Measurements from ENCODE around the gene RBFA. TPM values are rescaled to one million over a fixed set of nuclear protein-coding genes. Genes with fewer than 3 reads are reported as not detected.

Gene RBFA
- total RNA-seq, 2 experiments from 2014 or later, result 25.9 to 28.1 TPM

DNA sequence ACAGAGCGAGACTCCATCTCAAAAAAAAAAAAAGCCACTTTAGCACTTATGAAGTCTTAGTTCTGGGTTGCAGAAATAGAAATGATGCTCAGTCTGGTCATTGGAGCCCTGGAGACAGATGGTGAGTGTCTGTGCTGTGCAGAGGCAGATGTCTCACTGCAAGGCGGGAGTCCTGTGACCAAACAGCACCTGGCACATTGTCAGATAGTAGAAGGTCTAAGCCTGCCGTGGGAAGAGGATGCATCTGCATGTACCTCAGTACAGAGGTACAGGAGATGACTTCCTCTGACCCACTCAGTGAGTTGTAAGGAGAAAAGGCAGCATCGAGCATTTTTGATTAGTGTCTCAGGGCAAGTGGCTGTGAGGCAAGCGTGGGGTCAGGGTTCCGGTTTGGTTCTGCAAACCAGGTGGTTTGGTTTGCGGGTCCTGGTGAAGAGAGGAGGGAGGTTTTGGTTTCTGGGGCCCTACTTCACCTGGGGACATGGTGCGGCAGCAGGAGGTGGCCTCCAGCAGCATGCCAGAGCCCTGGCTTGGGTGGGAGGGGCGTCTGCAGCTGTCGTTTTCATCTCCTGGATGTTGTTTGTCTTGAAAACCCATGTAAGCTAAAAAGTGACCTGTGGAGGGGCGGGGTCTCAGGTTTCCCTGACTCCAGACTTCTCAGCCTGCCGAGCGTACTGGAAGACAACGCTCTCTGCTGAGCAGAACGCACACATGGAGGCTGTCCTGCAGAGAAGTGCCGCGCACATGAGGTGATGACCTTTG is 3.8 kb downstream of the RBFA start:
- POLR2A ChIA-PET, result interaction anchor here (0.5 to 0.7 kb wide), 2 partner anchors 83 to 1919 kb away, joined by 4 read pairs; no protein-coding TSS in a partner anchor
- no peaks in the 10 kb centered on the region for H3K9me3 ChIP-seq (ENCODE audit: low read length)
- peaks cover 18% of the 10 kb centered on the region; the same call in 1 of the 2 replicates for H3K36me3 ChIP-seq (ENCODE audit: insufficient read depth, low read length)
- peaks cover 13% of the 10 kb centered on the region for H3K4me1 ChIP-seq (ENCODE audit: insufficient read depth, low read length, poor library complexity, severe bottlenecking)
- no peak overlapping the region for H3K4me3 ChIP-seq (ENCODE audit: low read depth, low read length, poor library complexity, severe bottlenecking)
- intact Hi-C loops (cut with micrococcal nuclease; ENCODE audit: unreplicated experiment), result no loop called here
- peaks cover 14% of the 10 kb centered on the region for H3K79me2 ChIP-seq (ENCODE audit: insufficient read depth, low read depth, low read length)
- H3K27ac ChIP-seq (ENCODE audit: low read depth, low read length, poor library complexity, severe bottlenecking), result no peak overlapping the region
- no peak overlapping the region for H2AFZ ChIP-seq (ENCODE audit: low read length)
- H3K4me2 ChIP-seq (ENCODE audit: low read length), result no peak overlapping the region
- BruUV-seq (replicated peaks), result no TSS peak
- CTCF ChIA-PET (ENCODE audit: unreplicated experiment), result interaction anchor here (1.0 kb wide), 1 partner anchor 118 kb away, joined by 3 read pairs; no protein-coding TSS in a partner anchor
- TF ChIP-seq, protein P1, sequence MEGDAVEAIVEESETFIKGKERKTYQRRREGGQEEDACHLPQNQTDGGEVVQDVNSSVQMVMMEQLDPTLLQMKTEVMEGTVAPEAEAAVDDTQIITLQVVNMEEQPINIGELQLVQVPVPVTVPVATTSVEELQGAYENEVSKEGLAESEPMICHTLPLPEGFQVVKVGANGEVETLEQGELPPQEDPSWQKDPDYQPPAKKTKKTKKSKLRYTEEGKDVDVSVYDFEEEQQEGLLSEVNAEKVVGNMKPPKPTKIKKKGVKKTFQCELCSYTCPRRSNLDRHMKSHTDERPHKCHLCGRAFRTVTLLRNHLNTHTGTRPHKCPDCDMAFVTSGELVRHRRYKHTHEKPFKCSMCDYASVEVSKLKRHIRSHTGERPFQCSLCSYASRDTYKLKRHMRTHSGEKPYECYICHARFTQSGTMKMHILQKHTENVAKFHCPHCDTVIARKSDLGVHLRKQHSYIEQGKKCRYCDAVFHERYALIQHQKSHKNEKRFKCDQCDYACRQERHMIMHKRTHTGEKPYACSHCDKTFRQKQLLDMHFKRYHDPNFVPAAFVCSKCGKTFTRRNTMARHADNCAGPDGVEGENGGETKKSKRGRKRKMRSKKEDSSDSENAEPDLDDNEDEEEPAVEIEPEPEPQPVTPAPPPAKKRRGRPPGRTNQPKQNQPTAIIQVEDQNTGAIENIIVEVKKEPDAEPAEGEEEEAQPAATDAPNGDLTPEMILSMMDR (conservative IDR thresholded peaks at IDR 0.05; ENCODE audit: low read length), result no peak
- no peak for TF ChIP-seq EZH2phosphoT487 (IDR thresholded peaks at IDR 0.05; ENCODE audit: borderline replicate concordance, low read depth, low read length)
- peaks cover 7% of the 10 kb centered on the region; the same call in 1 of the 2 replicates for H4K20me1 ChIP-seq (ENCODE audit: insufficient read depth, low read length)
- H3K9me2 ChIP-seq (ENCODE audit: insufficient read depth, low read length), result no peaks in the 10 kb centered on the region
- DNase-seq (ENCODE audit: low spot score), result no peak

DNA sequence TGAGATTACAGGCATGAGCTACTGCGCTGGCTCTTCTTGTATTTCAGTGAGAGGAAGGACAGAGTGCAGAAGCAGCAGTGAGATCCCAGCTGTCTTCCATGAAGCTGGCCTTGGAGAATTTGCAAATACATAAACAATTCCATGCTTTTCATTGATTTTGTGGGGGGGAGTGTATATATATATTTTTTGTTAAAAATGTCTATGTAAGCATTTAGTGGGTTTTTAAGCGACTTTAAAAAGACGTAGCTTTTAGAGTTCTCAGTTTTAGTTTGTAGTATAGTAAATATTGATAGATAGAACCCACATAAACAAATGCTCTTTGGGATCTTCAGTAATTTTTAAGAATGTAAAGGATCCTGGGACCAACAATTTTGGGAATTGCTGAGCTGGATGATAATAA is 6.3 kb downstream of the RBFA start:
- H3K4me3 ChIP-seq (ENCODE audit: low read depth, low read length, poor library complexity, severe bottlenecking), result no peak overlapping the region
- no peaks in the 10 kb centered on the region for H3K9me2 ChIP-seq (ENCODE audit: insufficient read depth, low read length)
- peaks cover 4% of the 10 kb centered on the region; the same call in 1 of the 2 replicates for H3K79me2 ChIP-seq (ENCODE audit: insufficient read depth, low read depth, low read length)
- intact Hi-C loops (cut with micrococcal nuclease; ENCODE audit: unreplicated experiment), result no loop called here
- H4K20me1 ChIP-seq (ENCODE audit: insufficient read depth, low read length), result peaks cover 2% of the 10 kb centered on the region; the same call in 1 of the 2 replicates
- H3K36me3 ChIP-seq (ENCODE audit: insufficient read depth, low read length), result peaks cover 18% of the 10 kb centered on the region; the same call in 1 of the 2 replicates
- H2AFZ ChIP-seq (ENCODE audit: low read length), result no peak overlapping the region
- H3K27ac ChIP-seq (ENCODE audit: low read depth, low read length, poor library complexity, severe bottlenecking), result no peak overlapping the region
- ChIA-PET POLR2A (interaction anchor here (0.6 kb wide), 1 partner anchor 89 kb away, joined by 3 read pairs; the partner anchor contains the start of gene SLC66A2), CTCF (ENCODE audit: unreplicated experiment) (no interaction called here)
- H3K4me1 ChIP-seq (ENCODE audit: insufficient read depth, low read length, poor library complexity, severe bottlenecking), result peaks cover 6% of the 10 kb centered on the region
- no peaks in the 10 kb centered on the region for H3K9me3 ChIP-seq (ENCODE audit: low read length)
- BruUV-seq (replicated peaks), result no TSS peak
- H3K4me2 ChIP-seq (ENCODE audit: low read length), result no peak overlapping the region
- DNase-seq (ENCODE audit: low spot score), result no peak
- TF ChIP-seq, protein P1 (conservative IDR thresholded peaks at IDR 0.05; ENCODE audit: low read length), result no peak
- TF ChIP-seq EZH2phosphoT487 (IDR thresholded peaks at IDR 0.05; ENCODE audit: borderline replicate concordance, low read depth, low read length), result no peak

DNA sequence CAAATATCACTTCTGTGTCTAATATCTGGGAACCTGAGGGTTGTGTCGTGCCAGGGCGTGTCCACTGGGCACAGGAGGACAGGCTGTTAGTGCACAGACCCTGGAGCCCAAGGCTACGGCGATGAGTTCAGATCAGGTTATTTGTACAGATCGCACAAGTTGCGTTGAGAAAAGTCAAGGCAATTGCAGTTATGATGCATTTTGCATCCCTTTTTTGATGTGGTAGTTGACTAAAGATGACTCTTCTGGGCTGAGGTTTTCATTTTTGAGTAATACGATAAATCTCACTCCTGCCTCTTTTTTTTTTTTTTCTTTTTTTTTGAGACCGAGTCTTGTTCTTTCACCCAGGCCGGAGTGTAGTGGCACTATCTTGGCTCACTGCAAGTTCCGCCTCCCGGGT is 7.2 kb downstream of the RBFA start:
- DNase-seq (ENCODE audit: low spot score), result no peak
- POLR2A ChIA-PET, result no interaction called here
- no peak overlapping the region for H2AFZ ChIP-seq (ENCODE audit: low read length)
- CTCF ChIA-PET (ENCODE audit: unreplicated experiment), result no interaction called here
- no peaks in the 10 kb centered on the region for H3K4me1 ChIP-seq (ENCODE audit: insufficient read depth, low read length, poor library complexity, severe bottlenecking)
- no peak overlapping the region for H3K4me3 ChIP-seq (ENCODE audit: low read depth, low read length, poor library complexity, severe bottlenecking)
- peaks cover 18% of the 10 kb centered on the region; the same call in 1 of the 2 replicates for H3K36me3 ChIP-seq (ENCODE audit: insufficient read depth, low read length)
- TF ChIP-seq, protein P1 (conservative IDR thresholded peaks at IDR 0.05; ENCODE audit: low read length), result no peak
- no peak for TF ChIP-seq EZH2phosphoT487 (IDR thresholded peaks at IDR 0.05; ENCODE audit: borderline replicate concordance, low read depth, low read length)
- no peaks in the 10 kb centered on the region for H4K20me1 ChIP-seq (ENCODE audit: insufficient read depth, low read length)
- H3K4me2 ChIP-seq (ENCODE audit: low read length), result no peak overlapping the region
- no peaks in the 10 kb centered on the region for H3K9me3 ChIP-seq (ENCODE audit: low read length)
- no TSS peak for BruUV-seq (replicated peaks)
- H3K27ac ChIP-seq (ENCODE audit: low read depth, low read length, poor library complexity, severe bottlenecking), result no peak overlapping the region
- H3K79me2 ChIP-seq (ENCODE audit: insufficient read depth, low read depth, low read length), result no peaks in the 10 kb centered on the region
- intact Hi-C loops (cut with micrococcal nuclease; ENCODE audit: unreplicated experiment), result no loop called here
- no peaks in the 10 kb centered on the region for H3K9me2 ChIP-seq (ENCODE audit: insufficient read depth, low read length)

All from OCI-LY7 (cell line).